Heart left ventricle (tissue), 13 donors: ENCODE results near the gene PCNT.

Experiments
- CTCF ChIP-seq, 12 donors: fragments of 200-600 bp; sonication (generic) in 4 of 12; IDR thresholded peaks; one replicate each; pipeline versions ENCODE4 v1.5.0 to v1.8.0; 2018 to 2022; ENCODE audit warnings: antibody characterized with exemption in 12 of 12, mild to moderate bottlenecking in 5 of 12
- POLR2A ChIP-seq, 2 donors: fragments of 450-650 bp; IDR thresholded peaks; one replicate each; pipeline ENCODE4 v1.6.1; 2017; ENCODE audit warnings: antibody characterized with exemption in 2 of 2, mild to moderate bottlenecking in 2 of 2, moderate library complexity in 2 of 2
- donor health status: ischemic (EF 13 %, LVEDD 7.1; RV severe dilation, severe dysfunction).
- donor health status: DM: no; HTN: yes; CAD: no.
- donor health status: DM: no; HTN: no; CAD: no.
- donor health status: ischemic (EF 25% LVEDD 6.9; RV normal size, moderate dysfunction).
- donor health status: ischemic (EF 25% LVEDD 5.7; RV mildly dilated, moderate dysfunction).
- donor health status: ischemic (EF 35%, LVEDD 5.7; RV mildly dilated, moderate dysfunction).
- donor health status: nonischemic (EF 11% LVEDD 7.7; RV severe dilation, severe dysfunction).
- donor health status: DM: yes; HTN: yes; CAD: no.
- donor health status: PGD.
- donor health status: ischemic (EF 29% LVEDD 5.4; RV normal size, mild dysfunction).
- donor health status: nonischemic (EF 23%, LVEDD 6.1; RV moderate dilation, normal function).

- TF ChIP-seq CTCF (IDR thresholded peaks at IDR 0.05) (no peak), POLR2A (IDR thresholded peaks at IDR 0.05) (no peak)
Observed at GRCh38 chr21:46426313-46427046, 102.5 kb downstream of the PCNT start.
